ENCODE measurements around the gene FLRT2.

DNA sequence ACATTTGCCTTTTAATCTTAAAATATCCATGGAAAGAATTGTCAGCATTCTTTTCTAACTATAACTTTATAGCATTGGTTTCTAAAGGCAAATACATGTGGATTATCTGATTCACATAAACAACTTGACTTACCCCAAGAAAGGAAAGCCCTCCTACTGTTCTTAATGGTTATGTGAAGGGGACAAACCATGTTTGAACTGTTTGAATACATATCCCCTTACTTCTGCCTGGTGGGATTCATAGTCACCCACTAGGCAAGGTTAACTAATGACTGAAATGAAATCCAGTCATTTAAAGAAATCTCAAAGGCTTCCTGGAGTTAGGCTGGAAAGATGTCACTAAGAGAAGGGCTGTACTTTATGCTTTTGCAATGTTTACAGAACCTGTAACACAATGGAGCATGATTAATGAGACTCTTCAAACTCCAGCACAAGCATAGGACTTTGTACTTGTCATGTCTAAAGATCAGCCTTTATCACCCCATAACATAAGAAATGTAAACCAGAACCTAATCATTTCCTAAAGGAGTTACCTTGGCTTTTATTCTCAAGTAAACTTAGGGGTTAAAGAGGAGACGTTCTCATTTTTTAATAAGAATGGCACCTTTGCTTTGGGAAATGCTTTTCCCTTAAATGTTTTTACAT lies 10.2 kb upstream of the FLRT2 start:
- TF ChIP-seq POLR2AphosphoS5 (IDR thresholded peaks at IDR 0.05; ENCODE audit: low read depth, low read length) (no peak), POU2F2 (IDR thresholded peaks at IDR 0.05; ENCODE audit: low read depth, low read length) (no peak), TAF1 (IDR thresholded peaks at IDR 0.05; ENCODE audit: low read depth, low read length) (no peak), POLR2A (IDR thresholded peaks at IDR 0.05; ENCODE audit: low read depth, low read length) (no peak), SPI1 (IDR thresholded peaks at IDR 0.05; ENCODE audit: low read depth, low read length) (no peak), PAX5 (IDR thresholded peaks at IDR 0.05; ENCODE audit: insufficient read depth, low read length, severe bottlenecking) (no peak)

Measured in GM12891 (cell line).